SK-N-SH treated with all-trans-retinoic acid at 6 μM for 48 hours (cell line): ENCODE results near the gene ARHGAP24.

Experiments
- ATAC-seq: fragments of 200-7000 bp; cut with Tn5 transposase; 3 replicates; pipeline ENCODE4 v1.9.1; 2020; ENCODE audit warnings: mild to moderate bottlenecking, moderate library complexity
- ARNTL ChIP-seq: fragments of 450-650 bp; formaldehyde crosslinking; IDR thresholded peaks from 2 replicates; pipeline ENCODE4 v1.5.0; 2020; ENCODE audit warnings: low read depth, mild to moderate bottlenecking, moderate library complexity, borderline replicate concordance
- BACH2 ChIP-seq: fragments of 250-450 bp; sonication (Bioruptor Pico); IDR thresholded peaks from 2 replicates; pipeline ENCODE4 v1.9.0; 2021; ENCODE audit warnings: mild to moderate bottlenecking, borderline replicate concordance
- CSDC2 ChIP-seq: fragments of 250-450 bp; sonication (Bioruptor Pico); IDR thresholded peaks from 2 replicates; pipeline ENCODE4 v1.5.0; 2020; ENCODE audit warnings: mild to moderate bottlenecking, moderate library complexity
- ESRRG ChIP-seq: fragments of 250-450 bp; sonication (Bioruptor Pico); IDR thresholded peaks from 2 replicates; pipeline ENCODE4 v1.6.1; 2021; ENCODE audit warnings: mild to moderate bottlenecking
- GLIS3 ChIP-seq: fragments of 250-450 bp; sonication (Bioruptor Pico); IDR thresholded peaks from 2 replicates; pipeline ENCODE4 v1.5.0; 2020; ENCODE audit warnings: mild to moderate bottlenecking, moderate library complexity
- ISL1 ChIP-seq: fragments of 250-450 bp; sonication (Bioruptor Pico); IDR thresholded peaks from 2 replicates; pipeline ENCODE4 v2.1.2; 2022; ENCODE audit warnings: mild to moderate bottlenecking, moderate library complexity
- PPARA ChIP-seq: fragments of 250-450 bp; sonication (Bioruptor Pico); IDR thresholded peaks from 2 replicates; pipeline ENCODE4 v1.5.0; 2020; ENCODE audit warnings: mild to moderate bottlenecking, borderline replicate concordance
- RARB ChIP-seq: fragments of 250-450 bp; sonication (Bioruptor Pico); IDR thresholded peaks from 2 replicates; pipeline ENCODE4 v1.8.0; 2021; ENCODE audit warnings: mild to moderate bottlenecking, moderate library complexity
- SNAI2 ChIP-seq: fragments of 250-450 bp; sonication (Bioruptor Pico); IDR thresholded peaks from 2 replicates; pipeline ENCODE4 v1.5.0; 2020; ENCODE audit warnings: mild to moderate bottlenecking, moderate library complexity
- TCF4 ChIP-seq: fragments of 250-450 bp; sonication (Bioruptor Pico); IDR thresholded peaks from 2 replicates; pipeline ENCODE4 v1.8.0; 2021; ENCODE audit warnings: mild to moderate bottlenecking, moderate library complexity, borderline replicate concordance
- TOX ChIP-seq: fragments of 250-450 bp; sonication (Bioruptor Pico); IDR thresholded peaks from 2 replicates; pipeline ENCODE4 v1.8.0; 2021; ENCODE audit warnings: mild to moderate bottlenecking, moderate library complexity, borderline replicate concordance
- ZC3H10 ChIP-seq: fragments of 250-450 bp; sonication (Bioruptor Pico); IDR thresholded peaks from 2 replicates; pipeline ENCODE4 v1.5.1; 2021; ENCODE audit warnings: mild to moderate bottlenecking, moderate library complexity
- ZFP3 ChIP-seq: fragments of 250-450 bp; sonication (Bioruptor Pico); IDR thresholded peaks from 2 replicates; pipeline ENCODE4 v1.5.0; 2020; ENCODE audit warnings: mild to moderate bottlenecking, moderate library complexity
- ZFP30 ChIP-seq: fragments of 450-650 bp; formaldehyde crosslinking; IDR thresholded peaks from 2 replicates; pipeline ENCODE4 v1.5.0; 2022; ENCODE audit warnings: mild to moderate bottlenecking, moderate library complexity
- ZNF565 ChIP-seq: fragments of 450-650 bp; formaldehyde crosslinking; conservative IDR thresholded peaks from 2 replicates; pipeline ENCODE4 v1.5.0; 2020; ENCODE audit warnings: low read depth, mild to moderate bottlenecking, moderate library complexity
- ZNF70 ChIP-seq: fragments of 450-650 bp; formaldehyde crosslinking; IDR thresholded peaks from 2 replicates; pipeline ENCODE4 v1.5.0; 2020; ENCODE audit warnings: mild to moderate bottlenecking, moderate library complexity
- ZNF8 ChIP-seq: fragments of 450-650 bp; formaldehyde crosslinking; IDR thresholded peaks from 2 replicates; pipeline ENCODE4 v1.5.0; 2020; ENCODE audit warnings: mild to moderate bottlenecking, moderate library complexity
- TF ChIP-seq, protein P1 (sequence below): fragments of 250-450 bp; sonication (Bioruptor Pico); IDR thresholded peaks from 2 replicates; pipeline ENCODE4 v1.5.0; 2020; ENCODE audit warnings: mild to moderate bottlenecking, moderate library complexity
- TF ChIP-seq, protein P2 (sequence below): fragments of 250-450 bp; sonication (Bioruptor Pico); IDR thresholded peaks from 2 replicates; pipeline ENCODE4 v1.5.1; 2020; ENCODE audit warnings: low read depth, mild to moderate bottlenecking, moderate library complexity
- TF ChIP-seq, protein P3 (sequence below): fragments of 250-450 bp; sonication (Bioruptor Pico); IDR thresholded peaks from 2 replicates; pipeline ENCODE4 v1.5.1; 2021; ENCODE audit warnings: mild to moderate bottlenecking, moderate library complexity
- TF ChIP-seq, protein P4 (sequence below): fragments of 250-450 bp; sonication (Bioruptor Pico); IDR thresholded peaks from 2 replicates; pipeline ENCODE4 v1.8.0; 2020; ENCODE audit warnings: mild to moderate bottlenecking, moderate library complexity, borderline replicate concordance
- TF ChIP-seq, protein P5 (sequence below): fragments of 250-450 bp; sonication (Bioruptor Pico); IDR thresholded peaks from 2 replicates; pipeline ENCODE4 v1.8.0; 2021; ENCODE audit warnings: low read depth, mild to moderate bottlenecking, moderate library complexity, borderline replicate concordance

ARHGAP24 gene

DNA sequence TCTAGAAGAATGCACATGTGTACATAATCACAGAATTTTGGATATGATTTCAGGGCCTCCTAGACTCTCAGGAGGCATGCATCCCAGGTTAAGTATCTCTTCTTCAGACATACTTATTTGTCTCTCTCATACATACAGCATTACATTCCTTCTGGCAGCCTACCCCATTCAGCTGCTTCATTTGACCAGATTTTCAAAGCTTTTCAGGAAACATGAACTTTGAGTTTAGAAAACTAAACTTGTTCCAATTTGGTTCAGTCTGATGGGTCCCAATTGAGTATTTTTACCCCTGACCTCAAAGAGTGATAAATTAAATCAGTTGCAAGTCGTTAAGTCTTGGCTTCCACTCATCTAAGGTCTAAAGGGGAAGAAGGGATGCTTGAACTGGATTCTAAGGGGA lies 330.9 kb downstream of the ARHGAP24 start:
- ATAC-seq: no peak
- no peak for TF ChIP-seq ZNF8 (CRISPR knock-in tag)
- no peak for TF ChIP-seq TCF4 (CRISPR knock-in tag)
- no peak for TF ChIP-seq RARB (CRISPR knock-in tag)
- TF ChIP-seq, protein P1, sequence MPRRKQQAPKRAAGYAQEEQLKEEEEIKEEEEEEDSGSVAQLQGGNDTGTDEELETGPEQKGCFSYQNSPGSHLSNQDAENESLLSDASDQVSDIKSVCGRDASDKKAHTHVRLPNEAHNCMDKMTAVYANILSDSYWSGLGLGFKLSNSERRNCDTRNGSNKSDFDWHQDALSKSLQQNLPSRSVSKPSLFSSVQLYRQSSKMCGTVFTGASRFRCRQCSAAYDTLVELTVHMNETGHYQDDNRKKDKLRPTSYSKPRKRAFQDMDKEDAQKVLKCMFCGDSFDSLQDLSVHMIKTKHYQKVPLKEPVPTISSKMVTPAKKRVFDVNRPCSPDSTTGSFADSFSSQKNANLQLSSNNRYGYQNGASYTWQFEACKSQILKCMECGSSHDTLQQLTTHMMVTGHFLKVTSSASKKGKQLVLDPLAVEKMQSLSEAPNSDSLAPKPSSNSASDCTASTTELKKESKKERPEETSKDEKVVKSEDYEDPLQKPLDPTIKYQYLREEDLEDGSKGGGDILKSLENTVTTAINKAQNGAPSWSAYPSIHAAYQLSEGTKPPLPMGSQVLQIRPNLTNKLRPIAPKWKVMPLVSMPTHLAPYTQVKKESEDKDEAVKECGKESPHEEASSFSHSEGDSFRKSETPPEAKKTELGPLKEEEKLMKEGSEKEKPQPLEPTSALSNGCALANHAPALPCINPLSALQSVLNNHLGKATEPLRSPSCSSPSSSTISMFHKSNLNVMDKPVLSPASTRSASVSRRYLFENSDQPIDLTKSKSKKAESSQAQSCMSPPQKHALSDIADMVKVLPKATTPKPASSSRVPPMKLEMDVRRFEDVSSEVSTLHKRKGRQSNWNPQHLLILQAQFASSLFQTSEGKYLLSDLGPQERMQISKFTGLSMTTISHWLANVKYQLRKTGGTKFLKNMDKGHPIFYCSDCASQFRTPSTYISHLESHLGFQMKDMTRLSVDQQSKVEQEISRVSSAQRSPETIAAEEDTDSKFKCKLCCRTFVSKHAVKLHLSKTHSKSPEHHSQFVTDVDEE (CRISPR knock-in tag): no peak
- TF ChIP-seq ARNTL (CRISPR knock-in tag): no peak
- no peak for TF ChIP-seq ZNF70 (CRISPR knock-in tag)
- TF ChIP-seq ZFP3 (CRISPR knock-in tag): no peak
- TF ChIP-seq, protein P2, sequence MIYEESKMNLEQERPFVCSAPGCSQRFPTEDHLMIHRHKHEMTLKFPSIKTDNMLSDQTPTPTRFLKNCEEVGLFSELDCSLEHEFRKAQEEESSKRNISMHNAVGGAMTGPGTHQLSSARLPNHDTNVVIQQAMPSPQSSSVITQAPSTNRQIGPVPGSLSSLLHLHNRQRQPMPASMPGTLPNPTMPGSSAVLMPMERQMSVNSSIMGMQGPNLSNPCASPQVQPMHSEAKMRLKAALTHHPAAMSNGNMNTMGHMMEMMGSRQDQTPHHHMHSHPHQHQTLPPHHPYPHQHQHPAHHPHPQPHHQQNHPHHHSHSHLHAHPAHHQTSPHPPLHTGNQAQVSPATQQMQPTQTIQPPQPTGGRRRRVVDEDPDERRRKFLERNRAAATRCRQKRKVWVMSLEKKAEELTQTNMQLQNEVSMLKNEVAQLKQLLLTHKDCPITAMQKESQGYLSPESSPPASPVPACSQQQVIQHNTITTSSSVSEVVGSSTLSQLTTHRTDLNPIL: no peak
- TF ChIP-seq, protein P3, sequence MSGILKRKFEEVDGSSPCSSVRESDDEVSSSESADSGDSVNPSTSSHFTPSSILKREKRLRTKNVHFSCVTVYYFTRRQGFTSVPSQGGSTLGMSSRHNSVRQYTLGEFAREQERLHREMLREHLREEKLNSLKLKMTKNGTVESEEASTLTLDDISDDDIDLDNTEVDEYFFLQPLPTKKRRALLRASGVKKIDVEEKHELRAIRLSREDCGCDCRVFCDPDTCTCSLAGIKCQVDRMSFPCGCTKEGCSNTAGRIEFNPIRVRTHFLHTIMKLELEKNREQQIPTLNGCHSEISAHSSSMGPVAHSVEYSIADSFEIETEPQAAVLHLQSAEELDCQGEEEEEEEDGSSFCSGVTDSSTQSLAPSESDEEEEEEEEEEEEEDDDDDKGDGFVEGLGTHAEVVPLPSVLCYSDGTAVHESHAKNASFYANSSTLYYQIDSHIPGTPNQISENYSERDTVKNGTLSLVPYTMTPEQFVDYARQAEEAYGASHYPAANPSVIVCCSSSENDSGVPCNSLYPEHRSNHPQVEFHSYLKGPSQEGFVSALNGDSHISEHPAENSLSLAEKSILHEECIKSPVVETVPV (CRISPR knock-in tag): no peak
- TF ChIP-seq TOX: no peak

DNA sequence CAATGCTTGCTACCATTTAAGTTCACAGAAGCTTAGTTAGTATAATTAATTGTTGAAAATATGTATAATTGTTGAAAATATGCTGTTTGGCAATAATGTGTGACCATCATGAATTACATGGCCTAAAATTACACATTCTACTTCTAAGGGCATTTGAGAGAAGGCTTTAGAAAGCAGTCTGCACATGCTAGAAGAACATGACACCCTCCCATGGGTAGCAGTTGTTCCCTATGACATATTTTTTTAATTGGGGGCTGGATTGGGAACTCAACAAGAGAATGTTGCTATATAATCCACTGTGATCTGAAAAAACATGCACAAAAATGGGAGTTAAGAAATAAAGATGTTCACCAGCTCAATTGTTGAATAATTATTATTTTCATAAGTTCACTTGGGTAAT lies 331.4 kb downstream of the ARHGAP24 start:
- ATAC-seq: no peak
- TF ChIP-seq ESRRG (CRISPR knock-in tag) (no peak), ZNF70 (CRISPR knock-in tag) (no peak), PPARA (CRISPR knock-in tag) (no peak), ZFP3 (CRISPR knock-in tag) (no peak), ZNF8 (CRISPR knock-in tag) (no peak), CSDC2 (CRISPR knock-in tag) (no peak), ZC3H10 (CRISPR knock-in tag) (no peak), GLIS3 (CRISPR knock-in tag) (no peak), ZNF565 (CRISPR knock-in tag) (no peak), ISL1 (CRISPR knock-in tag) (no peak), SNAI2 (CRISPR knock-in tag) (no peak), TOX (no peak), BACH2 (no peak), TCF4 (CRISPR knock-in tag) (no peak), ZFP30 (CRISPR knock-in tag) (no peak), RARB (CRISPR knock-in tag) (no peak)
- TF ChIP-seq, protein P3 (CRISPR knock-in tag): no peak
- TF ChIP-seq, protein P4, sequence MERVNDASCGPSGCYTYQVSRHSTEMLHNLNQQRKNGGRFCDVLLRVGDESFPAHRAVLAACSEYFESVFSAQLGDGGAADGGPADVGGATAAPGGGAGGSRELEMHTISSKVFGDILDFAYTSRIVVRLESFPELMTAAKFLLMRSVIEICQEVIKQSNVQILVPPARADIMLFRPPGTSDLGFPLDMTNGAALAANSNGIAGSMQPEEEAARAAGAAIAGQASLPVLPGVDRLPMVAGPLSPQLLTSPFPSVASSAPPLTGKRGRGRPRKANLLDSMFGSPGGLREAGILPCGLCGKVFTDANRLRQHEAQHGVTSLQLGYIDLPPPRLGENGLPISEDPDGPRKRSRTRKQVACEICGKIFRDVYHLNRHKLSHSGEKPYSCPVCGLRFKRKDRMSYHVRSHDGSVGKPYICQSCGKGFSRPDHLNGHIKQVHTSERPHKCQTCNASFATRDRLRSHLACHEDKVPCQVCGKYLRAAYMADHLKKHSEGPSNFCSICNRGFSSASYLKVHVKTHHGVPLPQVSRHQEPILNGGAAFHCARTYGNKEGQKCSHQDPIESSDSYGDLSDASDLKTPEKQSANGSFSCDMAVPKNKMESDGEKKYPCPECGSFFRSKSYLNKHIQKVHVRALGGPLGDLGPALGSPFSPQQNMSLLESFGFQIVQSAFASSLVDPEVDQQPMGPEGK (CRISPR knock-in tag): no peak
- TF ChIP-seq, protein P5, sequence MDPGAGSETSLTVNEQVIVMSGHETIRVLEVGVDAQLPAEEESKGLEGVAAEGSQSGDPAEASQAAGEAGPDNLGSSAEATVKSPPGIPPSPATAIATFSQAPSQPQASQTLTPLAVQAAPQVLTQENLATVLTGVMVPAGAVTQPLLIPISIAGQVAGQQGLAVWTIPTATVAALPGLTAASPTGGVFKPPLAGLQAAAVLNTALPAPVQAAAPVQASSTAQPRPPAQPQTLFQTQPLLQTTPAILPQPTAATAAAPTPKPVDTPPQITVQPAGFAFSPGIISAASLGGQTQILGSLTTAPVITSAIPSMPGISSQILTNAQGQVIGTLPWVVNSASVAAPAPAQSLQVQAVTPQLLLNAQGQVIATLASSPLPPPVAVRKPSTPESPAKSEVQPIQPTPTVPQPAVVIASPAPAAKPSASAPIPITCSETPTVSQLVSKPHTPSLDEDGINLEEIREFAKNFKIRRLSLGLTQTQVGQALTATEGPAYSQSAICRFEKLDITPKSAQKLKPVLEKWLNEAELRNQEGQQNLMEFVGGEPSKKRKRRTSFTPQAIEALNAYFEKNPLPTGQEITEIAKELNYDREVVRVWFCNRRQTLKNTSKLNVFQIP (CRISPR knock-in tag): no peak
